NCI-H446 treated with DMSO at 0.1 percent for 48 hours (cell line): ENCODE results near the gene ARHGAP30.

Source experiments
- DNase-seq: peaks from one replicate; lab custom pipeline; 2025; lab: John Stamatoyannopoulos, UW

Gene ARHGAP30

DNA sequence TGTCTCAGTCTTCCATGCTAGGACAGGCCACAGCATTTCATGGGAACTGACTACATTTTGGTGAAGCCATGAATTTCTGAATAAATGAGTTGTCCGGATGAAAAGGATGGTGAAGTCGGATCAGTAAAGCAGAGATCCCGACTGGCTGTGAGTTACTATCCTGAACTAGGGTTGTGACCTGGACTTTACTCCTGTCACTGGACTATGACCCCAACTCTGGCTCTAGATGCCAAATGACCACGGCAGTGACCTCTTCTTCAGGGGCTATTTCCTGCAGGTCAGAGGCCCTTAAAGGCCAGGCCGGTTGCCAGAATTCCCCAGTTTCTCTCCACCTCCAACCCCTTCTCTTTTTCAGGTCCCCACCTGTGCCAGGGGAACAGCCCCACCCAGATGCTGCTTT is 21.4 kb upstream of the ARHGAP30 start:
- DNase-seq = no peak

DNA sequence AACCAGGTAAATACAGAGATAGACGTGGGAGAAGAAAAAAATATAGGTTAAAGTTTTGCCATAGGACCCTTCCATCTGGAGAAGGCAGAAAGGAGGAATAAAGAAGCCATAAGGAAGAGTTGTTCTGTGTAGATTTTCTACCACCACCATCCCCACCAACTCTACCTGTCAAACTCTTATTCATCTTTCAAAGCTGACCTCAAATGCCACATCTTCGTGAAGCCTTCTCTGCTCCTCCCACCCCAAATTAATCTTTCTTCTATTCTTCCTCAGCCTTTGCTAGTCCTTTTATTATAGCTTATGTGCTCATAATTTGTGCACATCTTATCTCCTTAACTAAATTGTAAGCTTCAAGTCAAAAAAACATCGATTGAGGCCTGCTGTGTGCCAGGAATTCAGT is 20.9 kb upstream of the ARHGAP30 start:
- DNase-seq = no peak

DNA sequence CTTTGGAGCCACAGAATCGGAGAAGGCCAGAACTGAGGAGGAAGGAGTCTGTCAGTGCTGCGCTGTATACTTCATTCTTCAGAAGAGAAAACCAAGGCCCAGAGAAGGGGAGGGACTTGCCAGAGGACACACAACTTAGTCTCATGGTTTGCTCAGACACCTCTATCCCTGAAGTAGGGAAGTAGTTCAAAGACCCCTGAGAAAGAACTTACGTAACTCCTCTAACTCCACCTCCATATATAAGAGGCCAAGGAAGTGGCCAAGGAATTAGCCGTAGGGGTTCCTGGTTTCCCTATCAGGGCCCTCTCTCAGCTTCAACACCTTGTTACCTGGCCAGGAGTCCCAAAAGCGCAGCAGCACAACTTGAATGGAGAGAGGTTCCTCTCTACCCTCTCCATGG is 20.2 kb upstream of the ARHGAP30 start:
- DNase-seq = no peak

DNA sequence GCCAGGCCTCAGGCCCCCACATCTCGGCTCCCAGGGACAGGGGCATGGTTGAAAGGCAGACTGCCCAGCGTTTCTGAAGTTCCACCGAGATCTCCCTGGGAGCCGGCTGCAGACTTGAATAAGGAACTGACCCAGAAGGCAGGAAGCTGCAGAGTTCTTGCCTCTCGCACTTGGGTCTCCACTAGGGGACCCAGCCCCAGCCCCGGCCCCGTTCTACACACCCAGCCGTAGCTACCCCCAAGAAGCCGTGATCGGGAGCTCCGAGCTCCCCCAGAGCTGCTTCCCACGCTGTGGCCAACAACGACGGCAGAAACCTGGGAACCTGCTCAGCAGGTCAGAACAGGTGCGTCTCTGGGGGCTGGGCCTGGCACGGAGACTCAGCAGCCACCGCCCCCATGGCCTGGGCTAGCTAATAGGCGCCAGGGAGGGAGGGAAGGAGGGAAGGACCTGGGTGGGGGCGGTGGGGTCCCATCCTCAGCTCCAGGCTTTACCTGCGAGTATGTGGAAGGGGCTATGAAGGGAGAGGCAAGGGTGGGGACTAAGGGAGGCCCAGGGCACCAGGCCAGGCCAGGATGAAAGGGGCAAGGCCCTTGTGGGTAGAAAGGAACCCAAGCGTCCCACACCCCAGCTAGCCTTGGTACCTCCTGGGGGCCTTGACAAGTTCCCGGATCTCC is 19.7 kb upstream of the ARHGAP30 start, which contains the start of gene NECTIN4:
Gene NECTIN4 (minus strand): TSS at position 308 of the 674 bp plus-strand sequence. CDS start 262 bp downstream, at position 46.
- DNase-seq = no peak

DNA sequence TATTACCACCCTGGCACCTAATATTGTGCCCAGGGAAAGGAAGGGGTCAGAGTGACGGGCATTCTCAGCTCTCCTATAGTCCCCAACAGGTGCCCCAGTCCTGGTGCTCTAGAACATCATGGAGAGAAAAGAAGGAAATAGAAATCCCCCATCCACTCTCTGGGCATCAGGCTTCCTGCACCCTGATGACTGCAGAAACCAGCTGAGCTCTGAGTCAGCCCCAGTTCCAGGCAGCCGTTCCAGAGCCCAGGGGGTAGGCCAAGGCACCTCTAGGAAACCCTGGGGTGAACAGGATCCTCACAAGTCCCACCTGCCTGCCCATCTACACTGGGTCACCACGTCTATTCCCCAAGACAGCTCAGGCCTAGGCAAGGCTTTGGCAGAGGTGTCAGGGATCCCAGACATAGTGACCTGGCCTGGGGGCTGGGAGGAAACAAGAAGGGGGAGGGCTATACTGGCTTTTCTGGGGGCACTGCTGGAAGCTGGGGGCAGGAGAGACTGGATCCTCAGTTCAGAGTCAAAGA is 19.0 kb upstream of the ARHGAP30 start:
- DNase-seq = no peak

DNA sequence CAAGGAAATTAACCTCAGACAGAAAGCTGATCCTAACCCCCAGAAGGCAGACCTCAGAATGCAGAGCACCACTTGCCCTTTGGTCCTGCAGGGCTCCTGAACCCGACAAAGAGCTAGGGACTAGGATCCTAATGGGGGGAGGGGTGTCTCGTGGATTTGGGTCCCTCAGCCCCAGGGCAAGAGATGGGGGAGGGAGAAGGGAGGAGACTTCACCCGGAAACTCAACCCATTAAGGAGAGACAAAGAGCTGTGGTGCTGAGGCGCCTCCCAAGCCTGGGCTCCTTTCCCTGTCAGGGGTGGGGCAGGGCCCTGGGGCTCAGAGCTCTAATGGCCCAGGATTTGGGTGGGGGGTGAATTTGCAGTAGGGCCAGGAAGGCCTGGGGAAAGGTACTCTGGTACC is 16.8 kb upstream of the ARHGAP30 start:
- DNase-seq = no peak

DNA sequence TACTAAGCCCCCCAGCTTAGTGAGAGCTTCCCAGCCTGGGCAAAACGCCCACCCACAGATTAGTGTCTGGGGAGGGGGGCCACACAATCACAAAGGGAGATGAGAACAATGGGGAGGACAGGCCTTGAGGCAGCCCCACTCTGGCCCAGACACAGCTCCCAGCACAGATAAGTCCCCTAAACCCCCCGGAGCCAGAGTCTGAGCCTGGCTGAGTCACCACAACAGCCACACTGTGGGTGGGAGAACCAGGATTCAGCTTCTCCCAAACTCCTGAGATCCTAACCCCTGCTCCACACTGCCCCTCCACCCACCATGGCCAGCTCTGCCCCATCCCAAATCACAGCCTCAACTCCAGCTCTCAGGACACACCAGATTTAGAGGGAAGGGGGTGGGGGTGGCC is 15.5 kb upstream of the ARHGAP30 start:
- DNase-seq = no peak

DNA sequence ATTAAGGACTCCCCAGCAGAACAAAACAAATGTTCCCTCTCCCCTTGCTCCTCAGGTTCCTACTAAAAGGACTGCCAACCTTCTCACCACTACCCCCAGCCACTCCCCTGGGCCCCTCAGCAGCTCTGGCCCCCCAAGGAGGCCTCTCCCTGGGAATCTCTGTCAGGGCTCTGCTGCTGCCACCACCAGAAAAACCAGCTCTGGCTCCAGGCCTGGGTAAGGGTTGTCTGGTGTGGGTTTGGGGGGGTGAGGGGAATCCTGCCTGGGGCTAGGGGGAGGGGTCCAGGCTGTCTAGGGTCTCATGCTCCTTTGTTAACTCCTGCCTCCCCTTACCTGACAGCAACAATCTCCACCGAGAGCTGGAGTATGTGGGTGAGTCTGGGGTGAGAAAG is 14.9 kb upstream of the ARHGAP30 start:
- no peak for DNase-seq

DNA sequence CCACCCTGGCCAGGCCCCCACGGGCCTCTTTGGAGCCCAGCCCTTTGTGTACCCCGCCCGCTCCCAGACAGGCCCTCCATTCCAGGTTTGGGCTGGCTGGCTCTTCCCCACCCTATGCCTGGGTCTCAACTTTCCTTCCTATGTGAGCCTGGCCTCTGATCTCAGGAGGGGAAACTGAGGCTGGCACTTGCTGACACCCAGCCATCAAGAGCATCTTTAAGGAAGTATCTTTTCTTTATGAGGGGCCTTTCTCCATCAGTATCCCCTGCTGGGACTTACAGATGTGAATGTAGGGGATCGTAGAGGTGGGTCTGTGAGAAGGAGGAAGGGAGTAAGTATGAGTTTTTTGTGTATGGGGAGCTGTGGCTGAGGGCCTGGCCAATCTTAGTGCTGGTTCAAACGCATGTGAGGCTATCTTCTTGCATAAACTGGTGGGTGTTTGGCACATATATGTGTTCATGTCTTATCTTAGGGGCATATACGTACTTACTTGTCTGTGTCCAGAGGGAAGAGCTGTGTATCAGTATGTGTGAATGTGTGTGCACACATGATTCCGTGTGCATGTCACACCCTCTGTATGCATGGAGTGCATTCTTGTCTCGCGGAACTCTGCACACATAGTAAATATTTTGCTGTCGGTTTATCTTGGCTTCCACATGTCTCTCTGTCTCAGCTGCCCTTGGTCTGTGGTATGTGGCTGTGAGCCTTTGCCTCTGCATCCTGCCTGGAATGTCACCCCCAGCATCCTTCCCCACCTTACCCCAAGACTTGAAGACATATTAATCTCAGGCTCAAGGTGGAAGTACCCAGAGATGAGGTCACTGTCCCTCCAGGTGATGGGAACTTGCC is 14.3 kb upstream of the ARHGAP30 start:
- DNase-seq = no peak

DNA sequence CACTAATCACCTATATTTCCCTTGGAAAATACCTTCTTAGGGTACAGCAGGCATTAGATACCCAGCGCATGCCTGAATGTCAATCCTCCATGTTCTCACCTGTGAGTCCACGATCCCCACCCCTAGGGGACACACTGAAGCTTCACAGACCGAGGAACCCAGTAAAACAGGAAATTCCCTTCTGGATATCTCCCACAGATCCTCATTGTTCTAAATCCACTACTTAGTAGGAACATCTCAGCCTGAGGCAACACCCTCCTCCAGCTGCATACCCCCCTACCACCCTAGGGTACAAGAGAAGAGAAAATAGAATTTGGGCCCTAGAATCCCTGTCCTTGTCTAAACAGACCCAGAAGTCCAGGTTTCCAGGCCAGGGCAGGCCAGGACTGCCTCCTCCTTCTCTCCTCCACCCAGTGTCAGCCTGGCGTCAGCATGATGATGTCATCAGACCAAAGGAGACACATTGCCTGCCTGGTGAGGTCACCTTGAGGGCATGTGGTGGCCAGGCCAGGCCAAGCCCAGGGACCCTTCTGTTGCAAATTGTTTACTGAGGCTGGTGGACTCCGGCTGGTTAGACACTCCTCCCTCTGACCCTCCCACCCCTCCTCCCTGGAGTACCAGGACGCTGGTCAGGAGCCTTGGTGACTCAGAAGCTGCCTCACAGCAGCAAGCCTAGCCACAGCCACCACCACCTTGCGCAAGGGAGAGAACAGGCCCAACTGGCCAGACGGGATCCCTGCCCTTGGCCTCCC is 13.5 kb upstream of the ARHGAP30 start:
- DNase-seq = no peak

DNA sequence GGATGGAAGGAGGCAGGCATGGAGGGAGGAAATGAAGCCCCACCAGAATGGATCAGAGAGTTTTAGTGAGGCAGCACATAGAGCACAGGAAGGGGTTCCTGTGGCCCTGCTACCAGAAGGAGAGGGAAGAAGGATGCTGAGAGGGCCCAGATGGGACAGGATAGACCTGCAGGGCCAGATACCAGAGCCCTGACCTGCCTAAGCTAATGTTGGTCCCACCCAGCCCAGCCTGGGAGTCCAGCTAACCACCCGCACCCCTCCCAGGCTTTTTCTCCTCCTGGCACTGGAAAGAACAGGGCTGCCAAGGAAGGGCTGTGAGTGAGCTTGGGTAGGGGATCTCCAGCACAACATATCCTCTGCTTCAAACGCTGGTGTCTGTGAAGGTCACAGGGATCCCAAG is 12.8 kb upstream of the ARHGAP30 start:
- DNase-seq = no peak

DNA sequence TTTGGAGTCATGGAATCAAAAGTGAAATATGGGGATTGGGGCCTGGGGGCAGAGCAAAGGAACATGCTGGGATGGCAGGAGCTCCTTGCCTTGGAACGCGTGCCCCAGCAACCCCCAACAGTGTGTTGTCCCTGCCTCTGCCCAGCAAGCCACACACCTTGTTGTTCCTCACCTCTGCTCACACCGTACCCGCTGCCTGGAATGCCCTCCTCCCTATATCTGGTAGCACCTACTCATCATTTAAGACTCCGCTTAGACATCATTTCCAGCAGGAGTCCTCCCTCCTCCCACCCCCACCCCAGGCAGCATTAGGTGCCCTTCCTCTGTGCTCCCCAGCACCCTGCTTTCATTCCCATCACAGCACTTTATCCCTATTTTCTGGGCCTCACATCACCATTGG is 11.8 kb upstream of the ARHGAP30 start:
- DNase-seq = no peak

DNA sequence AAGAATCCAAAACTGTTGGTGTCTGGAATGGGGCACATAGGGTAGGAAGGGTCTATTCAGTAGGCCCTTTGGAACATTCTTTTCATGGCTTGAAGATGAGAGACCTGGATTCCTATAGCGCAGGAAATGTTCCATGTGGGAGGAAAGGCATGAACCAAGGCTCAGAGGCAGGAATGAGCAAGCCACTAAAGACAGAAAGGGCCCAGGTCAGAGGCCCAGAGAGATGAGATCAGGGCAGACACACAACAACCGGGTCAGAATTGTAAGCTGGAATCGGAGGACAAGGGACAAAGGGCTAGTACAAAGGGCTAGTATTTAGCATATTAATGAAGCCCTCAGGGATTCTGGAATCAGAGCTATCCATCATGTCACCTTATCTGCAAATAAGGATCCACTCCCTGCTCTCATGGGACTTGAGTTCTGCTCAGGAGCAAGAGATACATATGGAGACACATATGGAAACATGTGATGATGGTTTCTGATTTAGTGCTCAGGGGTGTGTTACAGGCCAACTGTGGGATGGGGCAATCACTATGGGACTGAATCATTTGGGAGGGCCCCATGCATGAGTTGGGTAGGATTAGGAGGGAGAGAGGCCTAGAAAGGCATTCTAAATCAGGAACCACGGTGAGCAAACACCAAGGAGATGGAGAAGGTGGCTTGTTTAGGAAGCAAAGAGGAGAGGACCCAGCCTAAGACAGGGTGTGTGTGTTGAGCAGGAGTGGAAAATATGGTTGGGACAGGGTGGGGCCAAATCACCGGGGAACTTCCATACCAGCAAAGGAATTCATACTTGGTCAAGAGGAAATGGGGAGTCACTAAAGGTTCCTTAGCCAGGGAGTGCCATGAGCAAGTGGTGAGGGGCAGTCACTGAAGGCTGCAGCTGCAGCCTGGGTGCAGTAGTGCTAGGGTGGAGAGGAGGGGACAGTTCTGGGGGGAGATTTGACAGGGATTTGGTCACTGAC is 11.0 kb upstream of the ARHGAP30 start:
- DNase-seq = no peak

DNA sequence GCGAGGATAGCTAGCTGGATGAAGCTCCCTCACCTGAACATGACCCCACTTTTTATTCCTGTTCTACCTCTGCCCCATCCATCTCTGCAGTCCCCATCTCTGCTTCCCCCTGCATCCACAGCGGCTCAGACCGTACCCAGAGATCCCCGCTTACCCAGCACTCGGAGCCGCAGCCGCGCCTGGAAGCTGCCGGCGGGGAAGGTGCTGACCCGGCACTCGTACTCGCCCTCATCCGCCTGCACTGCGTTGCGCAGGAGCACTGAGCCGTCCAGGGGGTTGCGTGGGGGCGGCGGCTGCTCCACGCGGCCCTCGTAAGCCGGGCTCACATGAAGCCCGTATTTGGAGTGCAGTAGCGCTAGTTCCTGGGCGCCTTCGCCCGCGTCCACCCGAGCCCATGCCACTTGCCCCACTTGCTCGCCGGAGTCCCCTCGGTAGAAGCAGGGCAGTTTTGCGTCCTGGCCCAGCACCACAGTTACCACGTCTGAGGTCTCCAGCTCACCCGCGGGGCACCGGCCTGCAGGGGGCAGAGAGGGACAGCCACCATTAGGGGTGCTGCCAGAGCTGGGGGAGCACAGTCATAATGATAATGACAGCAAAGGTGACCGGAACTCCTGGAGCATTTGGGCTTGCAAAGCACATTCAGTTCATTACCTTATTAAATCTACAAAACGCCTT is 9.9 kb upstream of the ARHGAP30 start:
- DNase-seq = no peak

DNA sequence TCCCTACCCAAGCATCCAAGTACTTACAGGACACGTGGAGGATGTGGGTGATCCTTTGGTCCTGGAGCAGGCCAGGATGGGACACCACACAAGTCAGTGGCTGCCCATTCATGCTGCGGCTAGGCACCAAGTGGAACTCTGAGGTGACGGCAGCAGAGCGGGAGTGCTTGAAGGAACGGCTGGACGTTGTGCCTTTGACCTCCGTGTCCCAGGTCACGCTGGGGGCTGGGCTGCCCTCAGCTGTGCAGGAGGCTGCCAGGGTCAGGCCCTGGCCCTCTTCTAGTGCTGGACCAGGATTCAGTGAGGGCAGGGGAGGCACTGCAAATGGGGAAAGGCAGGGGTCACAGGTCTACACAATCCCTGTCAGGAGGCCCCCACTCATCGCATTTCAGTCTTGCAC is 7.7 kb upstream of the ARHGAP30 start:
- no peak for DNase-seq

DNA sequence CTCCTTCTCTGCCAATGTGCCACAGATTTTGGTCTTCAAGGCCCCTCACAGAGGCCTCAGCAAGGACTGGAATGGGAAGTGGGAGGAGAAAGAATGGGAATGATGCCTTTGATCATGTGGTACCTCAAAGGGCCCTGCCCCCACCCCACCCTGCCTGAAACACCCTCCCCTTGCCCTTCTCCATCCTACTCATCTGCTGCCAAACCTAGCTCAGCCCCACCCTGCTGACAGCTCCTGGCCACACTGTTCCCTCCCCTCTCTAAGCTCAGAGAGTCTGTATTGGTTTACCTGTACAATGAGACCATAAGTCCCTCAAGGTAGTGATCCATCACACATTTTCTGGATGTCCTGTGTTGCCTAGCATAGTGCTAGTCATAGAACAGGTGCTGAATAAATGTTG is 6.7 kb upstream of the ARHGAP30 start:
- DNase-seq = no peak

DNA sequence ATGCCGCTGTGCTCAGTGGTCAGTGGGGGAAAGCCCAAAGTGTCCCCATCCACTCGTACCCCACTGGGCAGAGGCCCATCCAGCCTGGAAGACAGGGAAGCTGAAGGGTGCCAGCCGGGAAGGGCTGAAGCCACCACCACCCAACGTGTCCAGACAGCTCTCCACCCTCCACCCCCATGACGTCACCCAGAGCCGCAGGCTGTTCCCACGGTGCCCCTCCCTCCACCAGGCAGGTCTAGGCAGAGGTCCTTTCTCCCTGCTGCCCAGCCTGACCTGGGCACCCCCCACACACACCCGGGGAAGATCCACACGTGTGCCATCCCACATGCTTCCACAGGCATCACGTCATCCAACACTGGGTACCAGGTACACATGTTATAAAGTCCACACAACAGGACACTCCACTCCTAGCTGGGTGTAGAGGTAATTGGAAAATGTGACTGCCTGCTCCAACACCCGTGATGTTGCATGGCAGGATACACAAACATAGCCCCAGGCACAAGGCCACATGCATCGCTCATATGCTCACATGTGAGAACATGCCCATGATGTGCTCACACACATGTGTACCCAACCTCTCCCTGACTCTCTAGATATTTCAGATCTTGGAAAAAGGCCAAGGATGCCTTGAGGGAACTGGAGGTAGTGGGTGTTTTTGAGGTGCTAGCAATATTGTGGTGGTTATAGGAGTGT is 5.1 kb upstream of the ARHGAP30 start:
- DNase-seq = no peak

DNA sequence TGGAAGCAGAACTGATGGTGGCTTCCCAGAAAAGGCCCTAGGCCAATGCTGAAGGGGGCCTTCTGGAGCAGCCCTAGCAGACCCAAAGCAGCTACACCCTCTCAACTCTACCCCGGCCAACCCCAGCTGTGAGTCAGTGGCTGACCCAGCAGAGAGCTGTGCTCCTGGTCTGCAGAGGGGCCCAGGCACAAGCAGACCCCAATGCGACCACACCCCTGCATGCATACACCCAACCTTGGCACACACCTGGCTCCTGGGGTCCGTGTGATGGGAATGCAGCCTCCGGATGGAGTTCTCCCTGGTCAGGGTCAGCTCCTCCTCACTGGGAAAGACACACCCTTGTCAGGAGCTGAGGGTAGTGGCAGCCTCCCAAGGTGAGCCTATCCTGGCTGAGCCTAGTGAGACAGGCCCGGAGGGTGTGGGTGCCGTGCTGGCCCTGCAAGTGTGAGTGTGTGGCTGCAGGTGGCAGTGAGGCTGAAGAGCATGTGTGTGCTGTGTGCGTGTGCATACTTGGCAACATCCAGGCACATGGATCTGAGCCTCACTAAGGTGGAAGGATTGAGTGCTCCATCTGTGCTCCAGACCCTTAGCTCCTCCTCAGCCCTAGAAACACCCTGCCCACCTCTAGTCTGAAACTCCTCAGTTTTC is 3.9 kb upstream of the ARHGAP30 start:
- no peak for DNase-seq

DNA sequence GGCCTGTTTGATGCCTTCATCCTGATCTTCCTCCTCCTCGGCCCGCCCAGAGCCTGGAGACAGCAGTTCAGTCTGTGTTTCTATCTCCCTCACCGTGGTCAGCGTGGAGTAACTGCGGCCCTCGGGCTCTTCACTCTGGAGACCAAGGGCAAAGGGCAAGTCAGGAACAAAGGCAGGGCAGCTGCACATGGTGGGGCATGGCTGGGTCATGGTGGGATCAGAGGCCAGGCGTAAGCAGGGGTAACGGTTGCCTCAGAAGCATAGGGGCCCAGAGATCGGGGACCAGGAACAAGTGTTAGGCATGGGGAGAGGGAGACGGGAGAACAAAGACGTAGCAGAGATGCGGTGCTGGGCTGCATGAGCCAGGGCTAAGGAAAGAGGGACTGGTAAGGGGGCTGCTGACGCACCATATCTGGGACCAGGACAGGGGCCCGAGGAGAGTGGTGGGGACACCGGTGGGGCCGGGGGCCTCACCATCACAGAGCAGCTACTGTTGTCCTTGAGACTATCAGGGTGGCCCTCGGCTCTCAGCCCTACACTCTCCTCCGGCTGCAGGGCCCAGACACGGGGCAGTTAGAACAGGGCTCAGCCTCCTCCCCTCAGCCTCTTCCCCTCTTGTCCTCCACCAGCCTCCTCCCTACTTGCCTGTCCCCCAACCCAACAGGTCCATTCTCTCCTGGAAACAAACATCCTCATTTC is 3.2 kb upstream of the ARHGAP30 start:
- DNase-seq = no peak
